MCF 10A (cell line): ENCODE measurements around the gene FBXO46. TPM values are rescaled to one million over a fixed set of nuclear protein-coding genes. Genes with fewer than 3 reads are reported as not detected.

Source experiments
- BruUV-seq: library from RNA; stranded (reverse); fragments of 400-500 nt; replicated peaks from 2 replicates; lab custom pipeline; 2021; lab: Mats Ljungman, UMichigan
- CTCF ChIA-PET: fragments of 300-600 bp; sonication (Branson Sonifier 250); formaldehyde crosslinking; extraction: SDS; loops from one replicate; lab custom pipeline; 2021; ENCODE audit warnings: antibody characterized with exemption, inconsistent platforms; lab: Yijun Ruan, JAX
- POLR2A ChIA-PET: fragments of 300-600, 350-650 bp; sonication (Branson Sonifier 250); formaldehyde crosslinking; extraction: SDS; loops from one replicate; lab custom pipeline; 2020; ENCODE audit warnings: antibody characterized with exemption, inconsistent platforms; lab: Yijun Ruan, JAX
- DNase-seq: peaks from one replicate; pipeline ENCODE4 v3.0.0-alpha.2; 2018; ENCODE audit not compliant: unreplicated experiment
- H3K27ac Mint-ChIP-seq: one replicate; pipeline ENCODE4 v1.8.0; 2022; ENCODE audit warnings: mild to moderate bottlenecking, low read depth, mixed read lengths; ENCODE audit not compliant: unreplicated experiment
- H3K27me3 Mint-ChIP-seq: one replicate; pipeline ENCODE4 v1.8.0; 2022; ENCODE audit warnings: mixed read lengths; ENCODE audit not compliant: insufficient read depth, unreplicated experiment
- H3K36me3 Mint-ChIP-seq: one replicate; pipeline ENCODE4 v1.8.0; 2022; ENCODE audit warnings: mild to moderate bottlenecking, moderate library complexity, mixed read lengths; ENCODE audit not compliant: insufficient read depth, unreplicated experiment
- H3K4me1 Mint-ChIP-seq: one replicate; pipeline ENCODE4 v1.8.0; 2022; ENCODE audit warnings: mixed read lengths; ENCODE audit not compliant: insufficient read depth, unreplicated experiment
- H3K4me3 Mint-ChIP-seq: one replicate; pipeline ENCODE4 v1.8.0; 2022; ENCODE audit warnings: mild to moderate bottlenecking, moderate library complexity, mixed read lengths; ENCODE audit not compliant: unreplicated experiment
- H3K9me3 Mint-ChIP-seq: one replicate; pipeline ENCODE4 v1.8.0; 2022; ENCODE audit warnings: mixed read lengths; ENCODE audit not compliant: unreplicated experiment
- intact Hi-C: fragments of 100-400 bp; cut with micrococcal nuclease; formaldehyde crosslinking; loops from 2 replicates; pipeline ENCODE4 v1.14.1; 2022
- total RNA-seq: library from RNA; stranded (reverse); gene quantifications from 2 replicates; pipeline ENCODE4 v1.2.3, GENCODE V29; 2022
- TF ChIP-seq, protein P1 (sequence below): fragments of 200-600 bp; IDR thresholded peaks from one replicate; pipeline ENCODE4 v1.8.0; 2022; ENCODE audit warnings: antibody characterized with exemption, mild to moderate bottlenecking; ENCODE audit not compliant: unreplicated experiment

FBXO46 gene
- total RNA-seq, 1 experiment from 2014 or later: 15.0 TPM

DNA sequence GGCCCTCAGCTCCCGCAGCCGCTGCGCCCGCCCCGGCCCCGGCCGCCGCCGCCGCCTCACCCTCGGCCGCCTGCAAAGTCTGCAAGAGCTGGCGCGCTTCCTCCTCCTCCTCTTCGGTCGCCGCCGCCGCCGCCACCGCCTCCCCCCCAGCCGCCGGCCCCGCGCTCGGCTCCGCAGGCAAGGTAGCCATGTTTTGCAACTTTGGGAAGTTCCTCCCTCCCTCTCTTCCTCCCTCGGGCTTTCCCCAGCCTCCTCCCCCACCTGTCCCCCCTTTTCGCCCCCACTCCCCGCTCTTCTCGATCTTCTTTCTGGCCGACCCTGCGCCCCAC, 37.9 kb upstream of the FBXO46 start:
- intact Hi-C loops: no loop called here
- H3K36me3 Mint-ChIP-seq: peaks cover 43% of the 10 kb centered on the region
- ChIA-PET CTCF (interaction anchor here (0.6 to 2.3 kb wide), 9 partner anchors 14 to 76 kb away, joined by 3 to 20 read pairs (median 5); partner anchors contain the start of genes DMPK, FBXO46 and QPCTL), POLR2A (interaction anchor here (0.6 to 5.9 kb wide), 21 partner anchors 9 to 1415 kb away, joined by 3 to 152 read pairs (median 8); partner anchors contain the start of genes DMPK, DMWD, FBXO46 and IRF2BP1)
- no TSS peak for BruUV-seq
- no peaks in the 10 kb centered on the region for H3K9me3 Mint-ChIP-seq
- TF ChIP-seq, protein P1, sequence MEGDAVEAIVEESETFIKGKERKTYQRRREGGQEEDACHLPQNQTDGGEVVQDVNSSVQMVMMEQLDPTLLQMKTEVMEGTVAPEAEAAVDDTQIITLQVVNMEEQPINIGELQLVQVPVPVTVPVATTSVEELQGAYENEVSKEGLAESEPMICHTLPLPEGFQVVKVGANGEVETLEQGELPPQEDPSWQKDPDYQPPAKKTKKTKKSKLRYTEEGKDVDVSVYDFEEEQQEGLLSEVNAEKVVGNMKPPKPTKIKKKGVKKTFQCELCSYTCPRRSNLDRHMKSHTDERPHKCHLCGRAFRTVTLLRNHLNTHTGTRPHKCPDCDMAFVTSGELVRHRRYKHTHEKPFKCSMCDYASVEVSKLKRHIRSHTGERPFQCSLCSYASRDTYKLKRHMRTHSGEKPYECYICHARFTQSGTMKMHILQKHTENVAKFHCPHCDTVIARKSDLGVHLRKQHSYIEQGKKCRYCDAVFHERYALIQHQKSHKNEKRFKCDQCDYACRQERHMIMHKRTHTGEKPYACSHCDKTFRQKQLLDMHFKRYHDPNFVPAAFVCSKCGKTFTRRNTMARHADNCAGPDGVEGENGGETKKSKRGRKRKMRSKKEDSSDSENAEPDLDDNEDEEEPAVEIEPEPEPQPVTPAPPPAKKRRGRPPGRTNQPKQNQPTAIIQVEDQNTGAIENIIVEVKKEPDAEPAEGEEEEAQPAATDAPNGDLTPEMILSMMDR: no peak
- peak overlapping the region; percentile 84 for H3K4me3 Mint-ChIP-seq
- DNase-seq: peak; percentile 72
- peaks cover 12% of the 10 kb centered on the region for H3K4me1 Mint-ChIP-seq
- peak overlapping the region; percentile 82 for H3K27ac Mint-ChIP-seq
- H3K27me3 Mint-ChIP-seq: no peaks in the 10 kb centered on the region

DNA sequence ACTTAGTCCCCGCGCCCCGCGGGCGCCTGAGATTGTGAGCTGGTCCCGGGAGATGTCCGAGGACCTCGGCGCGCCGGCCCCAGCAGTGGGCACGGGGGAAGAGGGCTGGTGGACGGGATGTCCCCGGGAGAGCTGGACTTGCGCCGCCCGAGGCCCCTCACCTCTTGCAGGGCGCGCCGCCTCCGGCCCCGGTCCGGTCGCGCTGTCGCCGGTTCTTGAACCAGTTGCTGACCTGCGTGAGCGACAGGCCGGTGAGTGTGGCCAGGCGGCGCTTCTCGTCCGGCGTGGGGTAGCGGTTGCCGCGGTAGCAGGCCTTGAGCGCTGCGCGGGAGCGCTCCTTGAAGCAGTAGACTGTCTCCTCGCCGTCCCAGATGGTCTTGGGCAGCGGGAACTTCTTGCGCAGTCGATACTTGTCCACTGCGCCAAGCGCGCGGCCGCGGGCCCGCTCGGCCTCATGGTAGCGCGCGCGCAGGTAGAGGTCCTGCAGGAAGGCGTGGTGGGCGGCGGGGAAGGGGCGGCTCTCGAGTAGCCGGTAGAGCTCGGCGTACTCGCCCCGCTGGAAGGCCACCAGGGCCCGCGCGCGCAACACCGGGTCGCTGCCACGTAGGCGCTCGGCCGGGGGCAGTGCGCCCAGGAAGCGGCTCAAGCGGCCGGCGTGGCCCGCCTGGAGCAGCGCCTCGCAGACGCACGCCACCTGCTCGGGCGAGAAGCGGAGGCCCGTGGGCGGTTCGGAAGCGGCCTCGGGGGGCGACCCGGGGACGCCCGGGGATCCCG, 37.4 kb upstream of the FBXO46 start:
- H3K27me3 Mint-ChIP-seq: no peaks in the 10 kb centered on the region
- CTCF ChIA-PET: interaction anchor here (0.6 to 1.6 kb wide), 7 partner anchors 25 to 561 kb away, joined by 3 to 7 read pairs (median 5); partner anchors contain the start of gene DMWD

DNA sequence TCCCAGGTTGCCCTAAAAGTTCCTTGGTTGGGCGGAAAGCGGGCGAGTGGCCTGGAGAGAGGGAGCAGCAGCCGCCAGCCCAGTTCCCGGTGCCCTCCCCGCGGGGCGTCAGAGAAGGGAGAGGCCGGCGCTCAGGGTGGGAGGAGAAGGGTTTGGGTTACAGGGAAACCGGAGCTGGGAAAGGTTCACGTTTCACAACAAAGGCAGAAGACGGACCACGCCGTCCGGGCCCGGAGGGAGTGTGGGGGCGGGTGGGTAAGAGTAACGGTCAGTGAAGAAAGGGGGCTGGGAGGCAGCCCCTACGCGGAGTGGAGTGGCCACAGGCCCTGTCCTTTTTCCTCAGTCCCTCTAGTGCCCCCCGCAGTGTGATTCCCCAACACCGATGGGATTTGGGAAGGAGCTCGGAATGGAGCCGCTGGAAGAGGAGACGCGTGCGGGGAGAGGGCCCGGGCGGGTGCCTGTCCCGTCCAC, 36.7 kb upstream of the FBXO46 start:
- TF ChIP-seq, protein P1: no peak
- ChIA-PET CTCF (interaction anchor here (0.6 to 1.5 kb wide), 6 partner anchors 12 to 562 kb away, joined by 3 to 7 read pairs (median 4); partner anchors contain the start of gene DMWD), POLR2A (interaction anchor here (0.7 to 5.9 kb wide), 26 partner anchors 8 to 716 kb away, joined by 3 to 152 read pairs (median 6); partner anchors contain the start of genes CCDC61, DMPK, DMWD and FBXO46)
- intact Hi-C loops: loop anchor here (1.0 kb wide), 1 partner anchor 50 kb away; no protein-coding TSS in a partner anchor
- H3K4me3 Mint-ChIP-seq: peak overlapping the region; percentile 84
- H3K27ac Mint-ChIP-seq: peak overlapping the region; percentile 82
- no peaks in the 10 kb centered on the region for H3K27me3 Mint-ChIP-seq
- no peaks in the 10 kb centered on the region for H3K9me3 Mint-ChIP-seq
- H3K4me1 Mint-ChIP-seq: peaks cover 12% of the 10 kb centered on the region
- H3K36me3 Mint-ChIP-seq: peaks cover 43% of the 10 kb centered on the region
- DNase-seq: peak; percentile 96
- no TSS peak for BruUV-seq

More for the DNA sequence above, 37.4 kb upstream of the FBXO46 start:
- H3K9me3 Mint-ChIP-seq: no peaks in the 10 kb centered on the region
- H3K4me3 Mint-ChIP-seq: peak overlapping the region; percentile 84
- BruUV-seq: no TSS peak
- intact Hi-C loops: loop anchor here (1.0 kb wide), 1 partner anchor 51 kb away; no protein-coding TSS in a partner anchor
- H3K36me3 Mint-ChIP-seq: peaks cover 43% of the 10 kb centered on the region
- TF ChIP-seq, protein P1: no peak
- peaks cover 12% of the 10 kb centered on the region for H3K4me1 Mint-ChIP-seq
- peak overlapping the region; percentile 82 for H3K27ac Mint-ChIP-seq
- POLR2A ChIA-PET: interaction anchor here (0.6 to 5.9 kb wide), 33 partner anchors 9 to 1415 kb away, joined by 3 to 152 read pairs (median 6); partner anchors contain the start of genes CCDC61, DMPK, DMWD and FBXO46
- DNase-seq: peak; percentile 80
